SW480 (cell line): ENCODE data around the gene KHDRBS1.
"Not testable (repeated sequence)": the region's sequence is repeated elsewhere in the genome, so short reads cannot be mapped to it uniquely, and the experiment has no call there.

Source experiments
- DNase-seq: peaks from one replicate; pipeline ENCODE4 v3.0.0-alpha.2; 2016; ENCODE audit warnings: low spot score

Gene KHDRBS1

DNA sequence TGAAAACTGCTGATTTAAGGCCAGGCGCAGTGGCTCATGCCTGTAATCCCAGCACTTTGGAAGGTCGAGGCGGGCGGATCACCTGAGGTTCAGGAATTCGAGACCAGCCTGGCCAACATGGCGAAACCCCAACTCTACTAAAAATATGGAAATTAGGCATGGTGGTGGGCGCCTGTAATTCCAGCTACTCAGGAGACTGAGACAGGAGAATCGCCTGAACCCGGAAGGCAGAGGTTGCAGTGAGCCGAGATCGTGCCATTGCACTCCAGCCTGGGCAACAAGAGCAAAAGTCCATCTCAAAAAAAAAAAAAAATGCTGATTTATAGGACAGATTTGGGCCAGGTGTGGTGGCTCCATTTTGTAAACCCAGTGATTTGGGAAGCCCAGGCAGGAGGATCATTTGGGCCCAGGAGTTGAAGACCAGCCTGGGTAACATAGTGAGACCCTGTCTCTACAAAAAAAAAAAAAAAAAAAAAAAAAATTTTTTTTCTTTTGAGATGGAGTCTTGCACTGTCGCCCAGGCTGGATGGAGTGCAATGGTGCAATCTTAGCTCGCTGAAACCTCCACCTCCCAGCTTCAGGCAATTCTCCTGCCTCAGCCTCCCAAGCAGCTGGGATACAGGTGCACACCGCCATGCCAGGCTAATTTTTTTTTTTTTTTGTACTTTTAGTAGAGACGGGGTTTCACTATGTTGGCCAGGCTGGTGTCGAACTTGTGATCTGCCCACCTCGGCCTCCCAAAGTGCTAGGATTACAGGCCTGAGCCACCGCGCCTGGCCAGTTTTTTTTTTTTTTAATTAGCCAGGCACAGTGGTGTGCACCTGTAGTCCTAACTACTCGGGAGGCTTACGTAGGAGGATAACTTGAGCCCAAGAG lies 52.2 kb downstream of the KHDRBS1 start:
- not testable (repeated sequence) for DNase-seq

DNA sequence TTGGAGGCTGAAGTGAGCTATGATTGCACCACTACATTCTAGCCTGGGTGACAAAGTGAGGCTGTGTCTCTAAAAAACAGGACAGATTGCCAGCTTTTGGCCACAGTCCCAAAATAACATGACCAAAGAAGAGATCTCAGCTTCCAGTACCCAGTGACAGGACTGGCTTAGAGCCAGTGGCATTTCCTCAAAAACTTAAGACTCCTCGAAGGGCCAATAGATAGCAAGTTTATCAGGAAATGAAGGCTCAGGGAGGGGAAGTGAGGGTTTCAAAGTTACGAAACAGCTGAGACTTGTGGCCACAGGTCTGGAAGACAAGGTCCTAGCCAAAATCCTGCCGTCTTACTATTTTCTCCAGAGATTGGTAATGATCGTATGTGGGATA lies 52.8 kb downstream of the KHDRBS1 start:
- no peak for DNase-seq

DNA sequence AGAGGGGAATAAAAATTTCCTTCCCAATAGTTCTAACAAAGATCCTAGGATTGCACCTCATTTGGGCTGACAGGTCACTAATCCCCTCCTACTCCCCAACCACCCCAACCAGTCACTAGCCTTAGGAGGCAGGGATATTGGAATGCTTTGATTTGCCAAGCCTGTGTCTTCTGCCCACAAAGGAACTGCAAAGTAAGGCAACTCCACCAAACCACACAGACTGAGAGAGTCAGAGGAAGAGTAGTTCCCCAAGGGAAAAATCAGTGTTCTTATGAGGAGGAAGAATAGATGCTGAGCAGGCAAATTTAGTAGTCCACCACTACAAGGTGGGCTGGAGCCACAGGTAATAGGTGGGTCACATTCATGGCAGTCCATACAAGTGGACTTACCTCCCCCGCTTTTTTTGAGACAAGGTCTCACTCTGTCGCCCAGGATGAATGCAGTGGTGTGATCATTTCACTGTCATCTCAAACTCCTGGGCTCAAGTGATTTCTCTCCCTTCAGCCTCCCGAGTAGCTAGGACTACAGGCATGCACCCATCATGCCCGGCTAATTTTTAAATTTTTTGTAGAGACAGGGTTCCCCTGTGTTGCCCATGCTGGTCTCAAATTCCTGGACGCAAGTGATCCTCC lies 55.4 kb downstream of the KHDRBS1 start:
- DNase-seq: peak; percentile 32

DNA sequence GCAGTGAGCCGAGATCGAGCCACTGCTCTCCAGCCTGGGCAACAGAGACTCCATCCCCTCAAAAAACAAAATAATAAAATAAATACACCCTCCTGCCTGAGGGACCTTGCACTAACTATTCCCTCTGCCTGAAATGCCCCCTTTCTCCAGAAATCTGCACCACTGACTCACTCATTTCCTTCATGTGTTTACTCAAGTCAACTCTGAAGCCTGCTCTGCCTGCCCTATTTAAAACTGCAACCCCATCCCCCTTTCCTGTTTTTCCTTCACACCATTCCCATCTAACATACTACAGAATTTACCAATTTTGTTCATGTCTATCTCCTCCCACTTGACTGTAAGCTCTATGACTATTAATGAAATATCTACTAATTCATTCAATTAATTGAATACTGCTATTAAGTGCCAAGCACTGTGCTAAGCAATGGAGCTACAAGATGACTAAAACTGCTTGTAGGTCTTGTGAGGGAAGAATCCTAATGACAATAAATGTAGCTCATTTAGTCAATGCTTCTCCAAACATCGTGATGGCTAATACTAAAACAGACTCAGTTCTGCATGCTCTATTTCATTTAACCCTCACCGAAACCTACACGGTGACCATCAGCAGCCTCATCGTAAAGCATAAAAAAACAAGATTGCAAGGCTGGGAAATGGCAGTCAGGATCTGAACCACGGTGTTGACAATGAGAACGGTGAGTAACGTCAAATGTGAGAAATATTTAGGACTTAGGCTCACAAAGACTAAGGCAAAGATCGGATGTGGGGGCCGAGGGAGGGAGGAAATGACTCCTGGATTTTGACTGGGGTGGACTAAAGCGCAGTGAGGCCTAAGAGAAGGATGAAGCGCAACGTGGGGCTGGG lies 58.3 kb downstream of the KHDRBS1 start:
- DNase-seq: no peak

DNA sequence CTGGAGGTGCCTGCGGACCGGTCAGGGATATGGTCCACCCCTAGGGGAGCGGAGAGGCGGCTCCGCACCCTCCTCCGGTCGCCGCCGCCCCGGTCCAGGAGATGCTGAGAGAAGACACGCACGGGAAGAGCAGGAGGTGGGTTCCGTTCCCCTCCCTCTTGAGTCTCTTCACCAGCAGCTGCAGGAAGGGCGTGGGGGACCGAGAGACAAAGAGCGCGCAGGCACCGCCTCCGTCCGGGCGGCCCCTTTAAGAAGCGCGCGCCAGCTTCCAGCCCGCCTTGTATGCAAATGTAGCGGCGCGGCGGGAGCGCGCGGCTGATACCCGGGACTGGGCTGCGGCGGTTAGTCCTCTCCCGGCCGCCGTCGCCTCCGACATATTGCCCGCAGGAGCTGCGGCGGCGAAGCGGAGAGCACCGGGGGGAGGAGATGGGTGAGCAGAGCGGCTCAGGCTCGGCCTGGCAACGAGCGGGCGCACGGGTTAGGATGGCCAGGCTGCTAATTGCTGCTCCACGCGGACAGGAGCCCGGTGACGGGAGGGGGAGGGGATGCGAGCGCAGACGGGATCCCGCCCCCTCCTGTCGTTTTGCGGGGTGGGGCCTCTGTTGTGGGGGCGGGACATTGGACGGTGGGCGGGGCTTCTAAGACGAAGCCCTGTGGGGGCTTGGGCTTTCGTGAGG lies 59.1 kb downstream of the KHDRBS1 start, which contains the start of gene TMEM39B:
TMEM39B (plus strand) TSS at position 318 of the 677 bp plus-strand sequence; CDS start at position 427, 109 bp downstream.
- peak; percentile 93 for DNase-seq

DNA sequence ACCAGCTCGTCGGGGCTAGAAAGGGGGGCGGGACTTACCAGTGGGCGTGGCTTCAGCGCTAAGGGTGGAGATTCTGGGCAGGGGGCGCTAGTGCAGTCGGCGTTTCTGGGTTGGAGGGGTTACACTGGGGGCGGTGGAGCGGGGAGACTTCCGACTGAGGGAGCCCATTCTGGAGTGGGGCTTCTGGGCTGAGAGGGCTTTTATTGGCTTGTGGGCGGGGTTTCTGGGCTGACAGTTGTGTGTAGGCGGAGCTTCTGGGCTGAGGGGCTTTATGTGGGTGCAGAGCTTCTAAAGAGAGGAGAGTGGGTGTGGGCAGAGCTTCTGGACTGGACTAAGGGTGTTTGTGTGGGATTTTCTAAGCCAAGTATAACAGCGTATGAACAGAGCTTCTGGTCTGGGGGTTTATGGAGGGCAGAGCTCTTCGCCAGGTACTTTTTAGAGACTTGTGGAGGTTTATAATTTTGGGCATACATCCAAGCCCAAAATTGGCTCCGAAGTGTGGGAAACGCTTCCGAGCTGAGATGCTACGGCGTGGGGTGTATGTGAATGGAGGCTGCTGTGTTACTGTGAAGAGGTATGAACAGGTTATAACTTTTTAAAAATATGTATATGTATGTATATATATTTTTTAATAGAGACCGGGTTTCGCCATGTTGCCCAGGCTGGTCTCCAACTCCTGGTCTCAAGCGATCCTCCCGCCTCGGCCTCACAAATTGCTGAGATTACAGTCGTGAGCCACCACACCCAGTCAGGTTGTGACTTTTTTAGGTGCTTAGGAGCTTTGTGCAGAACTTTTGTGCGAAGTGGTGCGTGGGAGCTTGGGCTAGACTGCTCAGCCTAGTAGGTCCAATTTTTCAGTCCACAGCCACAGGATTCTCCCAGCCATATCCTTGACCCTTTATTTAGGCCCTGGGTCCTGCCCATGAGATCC lies 59.9 kb downstream of the KHDRBS1 start:
- no peak for DNase-seq

DNA sequence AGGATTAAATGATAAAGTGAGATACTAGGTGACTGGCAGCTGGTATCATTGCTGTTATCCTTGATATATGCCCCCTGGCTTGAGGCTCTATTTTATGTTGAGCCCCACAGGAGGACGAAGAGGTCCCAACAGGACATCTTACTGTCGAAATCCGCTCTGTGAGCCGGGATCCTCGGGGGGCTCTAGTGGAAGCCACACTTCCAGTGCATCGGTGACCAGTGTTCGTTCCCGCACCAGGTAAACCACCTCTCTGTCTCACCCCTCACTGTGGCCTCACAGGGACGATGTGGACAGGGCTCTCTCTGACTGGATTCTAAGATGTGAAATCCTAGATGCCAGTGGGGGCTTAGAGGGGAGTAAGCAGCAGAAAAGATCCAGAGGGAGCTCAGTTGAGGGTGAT lies 61.2 kb downstream of the KHDRBS1 start:
- DNase-seq: no peak

DNA sequence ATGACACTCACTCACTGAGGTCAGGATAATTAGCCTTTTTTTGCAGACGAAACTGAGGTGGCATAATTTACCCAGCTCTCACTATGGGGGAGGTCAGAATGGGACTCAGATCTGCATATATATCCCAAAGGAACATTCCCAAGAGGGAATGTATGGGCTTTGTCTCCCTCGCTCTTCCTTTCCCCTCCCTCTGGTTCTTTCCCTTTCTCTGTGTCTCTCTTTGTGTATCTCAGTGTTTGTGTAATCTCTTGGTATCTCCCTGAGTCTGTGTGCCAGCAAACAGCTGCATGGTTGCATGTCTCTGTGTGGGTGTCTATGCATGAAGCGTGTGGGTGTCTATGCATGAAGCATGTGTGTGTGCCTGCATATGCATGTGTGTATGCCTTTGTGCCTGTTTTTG lies 63.8 kb downstream of the KHDRBS1 start:
- no peak for DNase-seq

DNA sequence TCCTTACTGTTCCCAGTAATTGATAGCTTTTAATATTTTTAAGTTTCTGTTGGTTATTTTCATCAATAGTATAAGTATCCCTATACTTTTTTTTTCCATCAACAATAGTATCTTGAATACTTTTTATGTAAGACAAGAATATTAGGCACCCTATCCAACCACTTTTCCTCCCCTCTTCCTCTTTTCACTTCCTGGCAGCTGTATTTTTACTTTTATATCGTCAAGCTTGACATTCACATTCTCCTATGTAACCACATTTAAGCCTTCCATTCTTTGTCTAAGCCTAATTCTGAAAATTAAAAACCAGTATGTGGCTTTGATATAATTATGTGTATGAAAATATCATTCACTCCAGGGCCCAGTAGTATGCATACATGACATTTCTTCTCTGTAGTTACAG lies 68.4 kb downstream of the KHDRBS1 start:
- DNase-seq: no peak

DNA sequence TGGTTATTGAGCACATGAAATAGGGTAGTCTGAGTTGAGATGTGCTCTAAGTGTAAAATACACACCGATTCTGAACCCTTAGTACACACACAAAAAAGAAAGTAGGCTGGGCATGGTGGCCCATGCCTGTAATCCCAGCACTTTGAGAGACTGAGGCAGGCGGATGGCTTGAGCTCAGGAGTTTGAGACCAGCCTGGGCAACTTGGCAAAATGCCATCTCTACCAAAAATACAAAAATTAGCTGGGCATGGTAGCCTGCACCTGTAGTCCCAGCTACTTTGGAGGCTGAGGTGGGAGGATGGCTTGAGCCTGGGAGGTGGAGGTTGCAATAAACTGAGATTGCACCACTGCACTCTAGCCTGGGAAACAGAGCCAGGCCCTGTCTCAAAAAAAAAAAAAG lies 72.7 kb downstream of the KHDRBS1 start:
- not testable (repeated sequence) for DNase-seq

DNA sequence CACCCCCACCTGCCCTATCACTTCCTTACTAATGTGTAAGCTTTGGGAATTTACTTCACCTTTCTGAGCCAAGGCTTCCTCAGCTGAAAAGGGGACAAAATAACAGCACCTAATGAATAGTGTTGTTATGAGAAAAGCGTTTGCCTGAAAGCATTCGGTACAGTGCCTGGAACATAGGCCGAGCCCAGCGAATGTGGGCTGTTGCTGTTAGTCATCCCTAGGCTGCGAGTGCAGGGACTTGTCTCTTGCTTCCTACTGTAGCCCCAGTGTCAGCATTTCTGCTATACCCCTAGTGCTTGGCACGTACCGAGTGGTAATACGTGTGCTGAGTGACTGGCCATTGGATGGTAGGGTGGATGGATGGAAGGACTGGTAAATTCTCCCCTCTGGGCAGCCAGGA lies 77.5 kb downstream of the KHDRBS1 start:
- no peak for DNase-seq

DNA sequence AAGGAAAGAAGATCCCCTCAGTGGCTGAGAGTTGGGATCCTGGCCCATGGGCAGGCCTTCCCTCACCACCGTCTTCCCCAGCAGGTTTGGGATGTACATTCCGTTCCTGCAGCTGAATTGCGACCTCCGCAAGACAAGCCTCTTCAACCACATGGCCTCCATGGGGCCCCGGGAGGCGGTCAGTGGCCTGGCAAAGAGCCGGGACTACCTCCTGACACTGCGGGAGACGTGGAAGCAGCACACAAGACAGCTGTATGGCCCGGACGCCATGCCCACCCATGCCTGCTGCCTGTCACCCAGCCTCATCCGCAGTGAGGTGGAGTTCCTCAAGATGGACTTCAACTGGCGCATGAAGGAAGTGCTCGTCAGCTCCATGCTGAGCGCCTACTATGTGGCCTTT lies 77.9 kb downstream of the KHDRBS1 start:
- no peak for DNase-seq
